GM18505 (cell line): ENCODE measurements around the gene ZNF79.

Source experiments
- ATAC-seq: cut with Tn5 transposase; IDR thresholded peaks from one replicate; pipeline ENCODE4 v1.9.1; 2021; ENCODE audit not compliant: unreplicated experiment
- POLR2A ChIP-seq: IDR thresholded peaks from 4 replicates; pipeline ENCODE4 v1.6.1; 2011; ENCODE audit warnings: borderline replicate concordance; ENCODE audit not compliant: insufficient read depth, insufficient read length; ENCODE audit errors: extremely low read depth

ZNF79 gene

GRCh38 chr9:127491516-127491915 lies 67.3 kb downstream of the ZNF79 start:
- no peak for TF ChIP-seq POLR2A
- no peak for ATAC-seq

DNA sequence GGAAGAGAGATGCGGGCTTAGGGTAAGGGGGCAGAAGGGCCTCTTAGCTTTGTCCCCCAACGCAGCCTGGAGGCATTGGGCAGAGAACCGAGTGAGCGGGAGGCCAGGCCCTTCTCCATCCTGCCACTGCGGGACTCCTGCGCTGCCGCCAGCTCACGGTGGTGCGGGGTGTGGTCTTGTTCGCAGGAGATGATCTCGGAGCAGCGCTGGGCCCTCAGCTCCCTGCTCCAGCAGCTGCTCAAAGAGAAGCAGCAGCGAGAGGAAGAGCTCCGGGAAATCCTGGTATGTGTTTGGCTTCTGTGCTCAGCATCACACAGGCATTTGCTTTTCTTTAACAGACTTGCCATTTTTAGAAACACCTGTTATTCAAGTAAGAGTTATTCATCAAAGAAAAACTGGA lies 68.4 kb downstream of the ZNF79 start:
- ATAC-seq, result no peak
- TF ChIP-seq POLR2A, result no peak

- no peak for TF ChIP-seq POLR2A
- no peak for ATAC-seq
These were observed 69.6 kb downstream of the ZNF79 start for GRCh38 chr9:127493592-127494303.

GRCh38 chr9:127494304-127494702 lies 70.1 kb downstream of the ZNF79 start:
- ATAC-seq, result no peak
- TF ChIP-seq POLR2A, result no peak
